Measurements from ENCODE around the gene SMIM29.

DNA sequence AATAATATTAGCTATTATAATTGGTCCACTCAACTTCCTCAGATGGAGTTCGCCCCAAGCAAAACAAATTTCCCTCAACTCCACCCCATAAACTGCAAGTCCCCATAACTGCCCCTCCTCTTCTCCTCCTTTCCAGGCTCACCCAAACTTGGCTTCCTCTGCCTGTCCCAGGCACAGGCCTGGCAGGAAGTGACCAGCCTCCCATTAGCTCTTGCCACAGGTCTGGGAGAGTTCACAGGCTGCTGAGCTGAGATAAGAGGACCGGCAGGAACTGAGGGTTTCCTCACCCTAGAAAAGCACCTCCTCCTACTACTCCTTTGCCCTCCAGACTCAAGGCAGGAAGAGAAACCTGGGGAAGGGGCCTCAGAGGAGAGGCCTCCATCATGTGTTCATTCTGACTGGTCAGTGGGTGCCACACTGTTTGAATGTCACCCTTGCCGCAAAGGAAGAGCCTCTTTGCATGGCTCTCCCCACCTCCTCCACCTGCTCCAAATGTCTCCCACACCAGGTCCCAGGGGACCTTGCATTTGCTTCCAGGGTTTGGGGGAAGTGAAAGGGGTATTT is 24.5 kb upstream of the SMIM29 start:
- peak; percentile 75 for TF ChIP-seq POLR2A (IDR thresholded peaks at IDR 0.05; ENCODE audit: low read depth, low read length)
- no peak for TF ChIP-seq CTCF (IDR thresholded peaks at IDR 0.05; ENCODE audit: extremely low read depth in 1 of 2, insufficient read depth in 1 of 2, low read depth in 1 of 2, low read length in 2 of 2)
- TF ChIP-seq POLR2AphosphoS5 (IDR thresholded peaks at IDR 0.05; ENCODE audit: insufficient read depth, low read depth, low read length): peak; percentile 94
- TF ChIP-seq EZH2 (IDR thresholded peaks at IDR 0.05; ENCODE audit: borderline replicate concordance, low read depth, low read length, severe bottlenecking): no peak
- TF ChIP-seq, protein P1, sequence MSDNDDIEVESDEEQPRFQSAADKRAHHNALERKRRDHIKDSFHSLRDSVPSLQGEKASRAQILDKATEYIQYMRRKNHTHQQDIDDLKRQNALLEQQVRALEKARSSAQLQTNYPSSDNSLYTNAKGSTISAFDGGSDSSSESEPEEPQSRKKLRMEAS (IDR thresholded peaks at IDR 0.05; ENCODE audit: insufficient read depth, insufficient read length): no peak
- TF ChIP-seq FOS (IDR thresholded peaks at IDR 0.05; ENCODE audit: borderline replicate concordance, insufficient read depth, low read length): peak; percentile 55
- TF ChIP-seq MYC (IDR thresholded peaks at IDR 0.05; ENCODE audit: low read depth, low read length): peak; percentile 27
